Liver (tissue), 9 donors: Measurements from ENCODE around the gene INO80C. TPM values are rescaled to one million over a fixed set of nuclear protein-coding genes. Genes with fewer than 3 reads are reported as not detected.

Source experiments
- DNase-seq: peaks from one replicate; pipeline ENCODE4 v3.0.0-alpha.2; 2017; ENCODE audit warnings: low spot score
- H3K27ac ChIP-seq, 2 donors: one replicate each; pipeline ENCODE4 v1.7.0; 2013; ENCODE audit warnings: inconsistent platforms in 2 of 2, low read length in 2 of 2, control low read depth in 1 of 2, low read depth in 1 of 2, mild to moderate bottlenecking in 1 of 2
- H3K27me3 ChIP-seq, 4 donors: one replicate each; pipeline versions ENCODE4 v1.6.1 to v1.7.0; 2013; ENCODE audit warnings: low read length in 3 of 4, inconsistent platforms in 1 of 4, mild to moderate bottlenecking in 1 of 4, moderate library complexity in 1 of 4; ENCODE audit not compliant: control insufficient read depth in 4 of 4, insufficient read depth in 4 of 4
- H3K36me3 ChIP-seq, 4 donors: one replicate each; pipeline versions ENCODE4 v1.6.1 to v1.7.0; 2013; ENCODE audit warnings: low read length in 3 of 4, mild to moderate bottlenecking in 3 of 4, low read depth in 1 of 4, moderate library complexity in 1 of 4; ENCODE audit not compliant: control insufficient read depth in 4 of 4, insufficient read depth in 3 of 4
- H3K4me1 ChIP-seq, 4 donors: one replicate each; pipeline versions ENCODE4 v1.6.1 to v1.7.0; 2013; ENCODE audit warnings: low read length in 3 of 4, mild to moderate bottlenecking in 3 of 4, moderate library complexity in 1 of 4; ENCODE audit not compliant: control insufficient read depth in 4 of 4, insufficient read depth in 4 of 4
- H3K4me3 ChIP-seq, 3 donors: one replicate each; pipeline versions ENCODE4 v1.6.1 to v1.7.0; 2013; ENCODE audit warnings: low read length in 3 of 3, control low read depth in 1 of 3, low read depth in 1 of 3, mild to moderate bottlenecking in 1 of 3
- H3K9ac ChIP-seq, 2 donors: one replicate each; pipeline ENCODE4 v1.7.0; 2013; ENCODE audit warnings: low read length in 2 of 2, mild to moderate bottlenecking in 2 of 2, moderate library complexity in 2 of 2, control low read depth in 1 of 2, low read depth in 1 of 2
- H3K9me3 ChIP-seq, 4 donors: one replicate each; pipeline versions ENCODE4 v1.6.1 to v1.7.0; 2013; ENCODE audit warnings: low read length in 3 of 4; ENCODE audit not compliant: control insufficient read depth in 4 of 4
- EGR1 ChIP-seq, 2 donors: IDR thresholded peaks; 2 replicates each; pipeline ENCODE4 v1.6.1; 2016 to 2018; ENCODE audit warnings: antibody characterized with exemption in 2 of 2, low read depth in 2 of 2
- FOXA1 ChIP-seq: IDR thresholded peaks from 2 replicates; pipeline ENCODE4 v1.6.1; 2016; ENCODE audit warnings: antibody characterized with exemption
- FOXA2 ChIP-seq: IDR thresholded peaks from 2 replicates; pipeline ENCODE4 v1.6.1; 2016; ENCODE audit warnings: antibody characterized with exemption
- GABPA ChIP-seq, 2 donors: IDR thresholded peaks in 1 of 2; conservative IDR thresholded peaks in 1 of 2; 2 replicates each; pipeline ENCODE4 v1.6.1; 2016; ENCODE audit warnings: antibody characterized with exemption in 2 of 2, mild to moderate bottlenecking in 1 of 2, moderate library complexity in 1 of 2
- HNF4A ChIP-seq, 2 donors: conservative IDR thresholded peaks; 2 replicates each; pipeline ENCODE4 v1.6.1; 2016; ENCODE audit warnings: antibody characterized with exemption in 2 of 2, mild to moderate bottlenecking in 2 of 2
- HNF4G ChIP-seq: IDR thresholded peaks from 2 replicates; pipeline ENCODE4 v1.6.1; 2016; ENCODE audit warnings: antibody characterized with exemption
- JUND ChIP-seq, 2 donors: IDR thresholded peaks; 2 replicates each; pipeline ENCODE4 v1.6.1; 2016; ENCODE audit warnings: antibody characterized with exemption in 2 of 2
- NR2F2 ChIP-seq: IDR thresholded peaks from 2 replicates; pipeline ENCODE4 v1.6.1; 2016; ENCODE audit warnings: antibody characterized with exemption
- RAD21 ChIP-seq, 2 donors: IDR thresholded peaks; 2 replicates each; pipeline ENCODE4 v1.6.1; 2016; ENCODE audit warnings: antibody characterized with exemption in 2 of 2, mild to moderate bottlenecking in 2 of 2
- RXRA ChIP-seq, 2 donors: IDR thresholded peaks; 2 replicates each; pipeline ENCODE4 v1.6.1; 2017 to 2018; ENCODE audit warnings: antibody characterized with exemption in 2 of 2, mild to moderate bottlenecking in 1 of 2
- SP1 ChIP-seq: IDR thresholded peaks from 2 replicates; pipeline ENCODE4 v1.6.1; 2018; ENCODE audit warnings: antibody characterized with exemption, mild to moderate bottlenecking
- TAF1 ChIP-seq: conservative IDR thresholded peaks from 2 replicates; pipeline ENCODE4 v1.6.1; 2016; ENCODE audit warnings: antibody characterized with exemption, mild to moderate bottlenecking
- YY1 ChIP-seq: IDR thresholded peaks from 2 replicates; pipeline ENCODE4 v1.6.1; 2016; ENCODE audit warnings: antibody characterized with exemption, mild to moderate bottlenecking
- WGBS: extraction: QIAGEN DNeasy Blood & Tissue Kit; methylation state at CpG from one replicate; pipeline ENCODE4 v1.1.7; 2013; 5-methylcytosine and 5-hydroxymethylcytosine counted together
- polyA plus RNA-seq, 2 donors: library from polyadenylated mRNA; stranded (reverse) in 1 of 2; unstranded in 1 of 2; fragments of 200-250 nt in 1 of 2; fragments of >200 nt in 1 of 2; fragmentation: Nextera tagmentation in 1 of 2; extraction: Ambion mirVana in 1 of 2; gene quantifications; one replicate each; pipeline versions ENCODE4 v1.2.1 to v1.2.3, GENCODE V29; 2013 to 2015
- total RNA-seq, 2 donors: library from RNA; depleted of rRNA; stranded (reverse); fragments of >200 nt; gene quantifications; one replicate each; pipeline ENCODE4 v1.2.3, GENCODE V29; 2014
- TF ChIP-seq, protein P1 (sequence below): IDR thresholded peaks from 2 replicates; pipeline ENCODE4 v1.6.1; 2016; ENCODE audit warnings: antibody characterized with exemption
- TF ChIP-seq, protein P2 (sequence below): IDR thresholded peaks from 2 replicates; pipeline ENCODE4 v1.6.1; 2016; ENCODE audit warnings: antibody characterized with exemption
- TF ChIP-seq, protein P3 (sequence below): IDR thresholded peaks from 2 replicates; pipeline ENCODE4 v1.6.1; 2016; ENCODE audit warnings: antibody characterized with exemption
- TF ChIP-seq, protein P4 (sequence below): IDR thresholded peaks from 2 replicates; pipeline ENCODE4 v1.6.1; 2016; ENCODE audit warnings: antibody characterized with exemption, mild to moderate bottlenecking
- TF ChIP-seq, protein P5 (sequence below): fragments of 150-350 bp; IDR thresholded peaks from 2 replicates; pipeline ENCODE4 v1.5.1; 2017; ENCODE audit warnings: improper control_type of control experiment, low read depth, low read length; ENCODE audit not compliant: missing input control
- donor health status: healthy.
- donor health status: healthy.
- donor health status: healthy.
- donor health status: healthy.
- donor health status: healthy.

The INO80C gene
- total and polyA plus RNA-seq, 4 donors: 4.6 to 13.4 (median 10.5) TPM

DNA sequence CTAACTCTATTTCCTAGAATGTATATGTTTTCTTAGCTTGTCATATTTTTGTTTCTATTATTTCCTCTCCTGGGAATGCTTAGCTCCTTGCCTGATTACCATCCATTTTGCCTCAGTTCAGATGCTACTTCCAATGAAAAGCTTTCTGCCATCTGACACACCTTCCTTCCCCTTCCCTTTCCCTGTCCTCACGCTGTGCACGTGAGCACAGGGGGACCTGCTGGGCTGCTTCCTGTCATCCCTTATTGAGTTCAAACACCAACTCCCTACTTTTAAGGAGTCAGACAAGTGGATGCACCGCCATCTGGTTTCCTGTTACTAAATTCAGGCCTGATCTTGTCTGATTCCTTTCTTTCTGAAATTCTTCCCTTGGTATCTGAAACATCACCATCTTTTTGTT is 2.4 kb upstream of the INO80C start:
- DNase-seq: no peak
- Histone ChIP-seq H3K27me3 (no peaks in the 10 kb centered on the region), H3K27ac (no peak overlapping the region), H3K9ac (no peak overlapping the region), H3K4me3 (no peak overlapping the region), H3K4me1 (peaks cover 0 to 15% (median 7%) of the 10 kb centered on the region in 4 donors), H3K9me3 (no peaks in the 10 kb centered on the region), H3K36me3 (no peaks in the 10 kb centered on the region)
- WGBS: 61% methylated on average over 3 of the region's 3 CpGs
- no peak for TF ChIP-seq JUND (IDR thresholded peaks at IDR 0.05)
- TF ChIP-seq FOXA2: no peak
- no peak for TF ChIP-seq TAF1
- TF ChIP-seq, protein P1, sequence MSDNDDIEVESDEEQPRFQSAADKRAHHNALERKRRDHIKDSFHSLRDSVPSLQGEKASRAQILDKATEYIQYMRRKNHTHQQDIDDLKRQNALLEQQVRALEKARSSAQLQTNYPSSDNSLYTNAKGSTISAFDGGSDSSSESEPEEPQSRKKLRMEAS: no peak
- TF ChIP-seq, protein P2, sequence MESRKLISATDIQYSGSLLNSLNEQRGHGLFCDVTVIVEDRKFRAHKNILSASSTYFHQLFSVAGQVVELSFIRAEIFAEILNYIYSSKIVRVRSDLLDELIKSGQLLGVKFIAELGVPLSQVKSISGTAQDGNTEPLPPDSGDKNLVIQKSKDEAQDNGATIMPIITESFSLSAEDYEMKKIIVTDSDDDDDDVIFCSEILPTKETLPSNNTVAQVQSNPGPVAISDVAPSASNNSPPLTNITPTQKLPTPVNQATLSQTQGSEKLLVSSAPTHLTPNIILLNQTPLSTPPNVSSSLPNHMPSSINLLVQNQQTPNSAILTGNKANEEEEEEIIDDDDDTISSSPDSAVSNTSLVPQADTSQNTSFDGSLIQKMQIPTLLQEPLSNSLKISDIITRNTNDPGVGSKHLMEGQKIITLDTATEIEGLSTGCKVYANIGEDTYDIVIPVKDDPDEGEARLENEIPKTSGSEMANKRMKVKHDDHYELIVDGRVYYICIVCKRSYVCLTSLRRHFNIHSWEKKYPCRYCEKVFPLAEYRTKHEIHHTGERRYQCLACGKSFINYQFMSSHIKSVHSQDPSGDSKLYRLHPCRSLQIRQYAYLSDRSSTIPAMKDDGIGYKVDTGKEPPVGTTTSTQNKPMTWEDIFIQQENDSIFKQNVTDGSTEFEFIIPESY: no peak
- no peak for TF ChIP-seq NR2F2
- TF ChIP-seq GABPA (IDR thresholded peaks at IDR 0.05 in 1 of 2, conservative IDR thresholded peaks at IDR 0.05 in 1 of 2): no peak
- TF ChIP-seq YY1: no peak
- TF ChIP-seq, protein P3, sequence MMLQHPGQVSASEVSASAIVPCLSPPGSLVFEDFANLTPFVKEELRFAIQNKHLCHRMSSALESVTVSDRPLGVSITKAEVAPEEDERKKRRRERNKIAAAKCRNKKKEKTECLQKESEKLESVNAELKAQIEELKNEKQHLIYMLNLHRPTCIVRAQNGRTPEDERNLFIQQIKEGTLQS: no peak
- TF ChIP-seq, protein P4, sequence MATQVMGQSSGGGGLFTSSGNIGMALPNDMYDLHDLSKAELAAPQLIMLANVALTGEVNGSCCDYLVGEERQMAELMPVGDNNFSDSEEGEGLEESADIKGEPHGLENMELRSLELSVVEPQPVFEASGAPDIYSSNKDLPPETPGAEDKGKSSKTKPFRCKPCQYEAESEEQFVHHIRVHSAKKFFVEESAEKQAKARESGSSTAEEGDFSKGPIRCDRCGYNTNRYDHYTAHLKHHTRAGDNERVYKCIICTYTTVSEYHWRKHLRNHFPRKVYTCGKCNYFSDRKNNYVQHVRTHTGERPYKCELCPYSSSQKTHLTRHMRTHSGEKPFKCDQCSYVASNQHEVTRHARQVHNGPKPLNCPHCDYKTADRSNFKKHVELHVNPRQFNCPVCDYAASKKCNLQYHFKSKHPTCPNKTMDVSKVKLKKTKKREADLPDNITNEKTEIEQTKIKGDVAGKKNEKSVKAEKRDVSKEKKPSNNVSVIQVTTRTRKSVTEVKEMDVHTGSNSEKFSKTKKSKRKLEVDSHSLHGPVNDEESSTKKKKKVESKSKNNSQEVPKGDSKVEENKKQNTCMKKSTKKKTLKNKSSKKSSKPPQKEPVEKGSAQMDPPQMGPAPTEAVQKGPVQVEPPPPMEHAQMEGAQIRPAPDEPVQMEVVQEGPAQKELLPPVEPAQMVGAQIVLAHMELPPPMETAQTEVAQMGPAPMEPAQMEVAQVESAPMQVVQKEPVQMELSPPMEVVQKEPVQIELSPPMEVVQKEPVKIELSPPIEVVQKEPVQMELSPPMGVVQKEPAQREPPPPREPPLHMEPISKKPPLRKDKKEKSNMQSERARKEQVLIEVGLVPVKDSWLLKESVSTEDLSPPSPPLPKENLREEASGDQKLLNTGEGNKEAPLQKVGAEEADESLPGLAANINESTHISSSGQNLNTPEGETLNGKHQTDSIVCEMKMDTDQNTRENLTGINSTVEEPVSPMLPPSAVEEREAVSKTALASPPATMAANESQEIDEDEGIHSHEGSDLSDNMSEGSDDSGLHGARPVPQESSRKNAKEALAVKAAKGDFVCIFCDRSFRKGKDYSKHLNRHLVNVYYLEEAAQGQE: no peak
- no peak for TF ChIP-seq RAD21 (IDR thresholded peaks at IDR 0.05)
- no peak for TF ChIP-seq HNF4A (conservative IDR thresholded peaks at IDR 0.05)
- TF ChIP-seq EGR1 (IDR thresholded peaks at IDR 0.05; ENCODE audit: low read depth in 2 of 2): no peak
- TF ChIP-seq, protein P5, sequence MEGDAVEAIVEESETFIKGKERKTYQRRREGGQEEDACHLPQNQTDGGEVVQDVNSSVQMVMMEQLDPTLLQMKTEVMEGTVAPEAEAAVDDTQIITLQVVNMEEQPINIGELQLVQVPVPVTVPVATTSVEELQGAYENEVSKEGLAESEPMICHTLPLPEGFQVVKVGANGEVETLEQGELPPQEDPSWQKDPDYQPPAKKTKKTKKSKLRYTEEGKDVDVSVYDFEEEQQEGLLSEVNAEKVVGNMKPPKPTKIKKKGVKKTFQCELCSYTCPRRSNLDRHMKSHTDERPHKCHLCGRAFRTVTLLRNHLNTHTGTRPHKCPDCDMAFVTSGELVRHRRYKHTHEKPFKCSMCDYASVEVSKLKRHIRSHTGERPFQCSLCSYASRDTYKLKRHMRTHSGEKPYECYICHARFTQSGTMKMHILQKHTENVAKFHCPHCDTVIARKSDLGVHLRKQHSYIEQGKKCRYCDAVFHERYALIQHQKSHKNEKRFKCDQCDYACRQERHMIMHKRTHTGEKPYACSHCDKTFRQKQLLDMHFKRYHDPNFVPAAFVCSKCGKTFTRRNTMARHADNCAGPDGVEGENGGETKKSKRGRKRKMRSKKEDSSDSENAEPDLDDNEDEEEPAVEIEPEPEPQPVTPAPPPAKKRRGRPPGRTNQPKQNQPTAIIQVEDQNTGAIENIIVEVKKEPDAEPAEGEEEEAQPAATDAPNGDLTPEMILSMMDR: no peak
- TF ChIP-seq RXRA (IDR thresholded peaks at IDR 0.05): no peak
- no peak for TF ChIP-seq HNF4G
- TF ChIP-seq FOXA1: no peak
- TF ChIP-seq SP1: no peak
